Measurements from ENCODE around the gene MRPS34. TPM values are rescaled to one million over a fixed set of nuclear protein-coding genes. Genes with fewer than 3 reads are reported as not detected.
A peak's percentile ranks its signal among the peaks of the same experiment; 100 is the strongest.
"Not testable (repeated sequence)": the region's sequence is repeated elsewhere in the genome, so short reads cannot be mapped to it uniquely, and the experiment has no call there.

Gene MRPS34
- 100 to 1,000 TPM in 1 of 4 donors, 10 to 100 TPM in 3; 60.4 to 103 (median 78.1) TPM for polyA plus RNA-seq (ENCODE audit: insufficient read length in 4 of 4)

GRCh38 chr16:1772908-1773702, at the start of gene MRPS34:
Gene MRPS34, minus strand, starts transcription at chr16:1773134. Its CDS starts 15 bp downstream, at chr16:1773119.
- peak; percentile 65 to 75 (median 70) for DNase-seq (ENCODE audit: low read depth in 4 of 4, low spot score in 2 of 4)

GRCh38 chr16:1821861-1822611, 49.1 kb upstream of the MRPS34 start:
- DNase-seq (ENCODE audit: low read depth in 4 of 4, low spot score in 2 of 4): no peak

GRCh38 chr16:1820946-1821290, 48.0 kb upstream of the MRPS34 start:
- no peak for DNase-seq (ENCODE audit: low read depth in 4 of 4, low spot score in 2 of 4)

DNA sequence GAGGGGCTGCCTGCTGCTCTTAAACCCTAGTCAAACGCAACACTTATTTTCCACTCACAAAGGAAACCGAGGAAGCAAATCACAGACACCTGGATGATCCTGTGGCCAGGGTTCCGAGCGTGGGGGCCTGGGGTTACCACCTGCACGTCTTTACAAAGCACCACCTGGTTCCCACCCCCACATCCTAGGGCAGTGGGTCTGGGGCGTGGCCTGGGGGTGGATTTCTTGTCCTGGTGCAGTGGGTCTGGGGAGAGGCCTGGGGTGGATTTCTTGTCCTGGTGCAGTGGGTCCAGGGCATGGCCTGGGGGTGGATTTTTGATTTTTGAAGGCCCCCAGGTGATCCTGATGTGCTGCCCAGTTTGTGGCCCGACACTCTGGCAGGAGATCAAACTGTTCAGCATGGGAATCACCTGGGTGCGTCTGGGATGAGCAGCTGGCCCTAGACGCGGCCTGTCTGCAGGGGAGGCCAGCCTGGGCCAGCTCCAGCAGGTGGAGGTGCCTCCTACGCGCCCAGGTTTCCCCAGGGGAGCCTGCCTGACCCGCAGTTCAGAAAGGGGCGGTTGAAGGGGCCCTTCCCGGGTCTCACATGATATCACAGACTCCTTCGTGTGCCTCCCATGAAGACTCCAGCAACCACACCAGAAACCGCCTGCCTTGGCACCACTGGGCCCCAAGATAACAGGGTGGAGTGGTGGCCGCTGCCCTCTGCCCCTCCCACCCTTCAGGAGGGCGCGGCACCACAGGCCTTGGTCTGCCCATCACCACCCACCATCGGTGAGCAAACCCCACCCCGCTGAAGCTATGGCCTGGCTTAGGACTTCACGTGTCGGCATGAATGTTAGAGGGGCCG, 47.4 kb upstream of the MRPS34 start:
- DNase-seq (ENCODE audit: low read depth in 4 of 4, low spot score in 2 of 4): no peak

GRCh38 chr16:1819611-1820010, 46.7 kb upstream of the MRPS34 start:
- no peak for DNase-seq (ENCODE audit: low read depth in 4 of 4, low spot score in 2 of 4)

DNA sequence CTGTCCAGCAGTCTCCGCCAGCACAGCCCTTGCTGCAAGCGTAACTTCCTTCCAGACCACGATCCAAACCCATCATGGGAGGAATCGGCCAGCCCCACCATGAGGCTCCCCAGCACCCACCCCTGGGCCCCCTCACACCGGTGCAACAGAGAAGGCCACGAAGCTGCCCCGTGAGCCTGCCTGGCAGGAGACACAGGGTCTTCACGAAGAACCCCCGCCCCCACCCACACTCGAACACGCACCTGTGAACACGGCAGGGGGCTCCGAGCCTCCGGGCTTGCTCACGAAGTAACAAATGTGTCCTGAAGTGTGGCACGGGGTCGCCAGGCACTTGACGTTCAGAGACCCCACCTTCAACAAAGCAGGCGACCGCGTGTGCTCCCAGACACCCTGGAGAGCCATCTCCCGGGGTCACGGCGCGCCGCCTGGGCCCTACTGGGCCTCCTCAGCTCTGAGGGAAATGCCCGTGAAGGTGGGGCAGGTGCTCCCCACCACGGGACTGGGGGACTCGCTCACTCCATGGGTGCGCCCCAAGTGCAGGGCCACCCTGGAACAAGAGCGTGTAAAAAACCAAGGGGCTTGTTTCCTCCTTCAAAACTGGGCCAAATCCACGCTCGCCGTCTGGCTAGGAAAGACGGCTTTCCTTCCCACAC, 46.1 kb upstream of the MRPS34 start:
- DNase-seq (ENCODE audit: low read depth in 4 of 4, low spot score in 2 of 4): no peak

DNA sequence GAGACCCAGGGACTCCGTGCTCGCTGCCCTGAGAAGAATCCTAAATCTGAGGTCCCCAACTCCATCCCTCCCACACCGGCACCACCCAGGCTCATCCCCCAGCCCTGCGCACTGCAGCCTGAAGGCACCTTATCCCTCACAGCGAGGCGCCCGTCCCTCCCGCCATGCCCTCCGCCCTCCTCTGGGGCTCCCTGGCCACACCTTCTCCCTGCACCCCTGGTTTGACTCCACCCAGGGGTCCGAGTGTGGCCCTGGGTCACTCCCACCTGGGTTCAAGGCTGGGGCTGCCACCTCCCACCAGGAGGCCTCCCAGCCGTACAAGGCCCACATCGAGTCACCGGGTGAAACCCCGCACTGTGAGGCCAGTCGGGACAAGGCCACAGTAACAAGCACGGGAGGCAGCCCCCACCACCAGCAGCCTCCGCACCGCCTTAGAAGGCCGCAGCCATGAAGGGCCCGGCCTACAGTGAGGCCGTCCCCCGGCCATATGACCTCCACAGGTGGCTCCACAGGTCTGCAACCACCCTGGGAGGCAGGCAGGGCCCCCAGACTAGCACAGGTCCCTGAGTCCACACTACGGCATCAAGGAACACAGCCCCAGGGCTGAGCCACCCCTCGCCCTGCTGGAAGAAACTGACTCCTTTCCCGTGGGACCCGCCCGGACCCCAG, 45.4 kb upstream of the MRPS34 start:
- no peak for DNase-seq (ENCODE audit: low read depth in 4 of 4, low spot score in 2 of 4)

- no peak for DNase-seq (ENCODE audit: low read depth in 4 of 4, low spot score in 2 of 4)
These were observed 44.8 kb upstream of the MRPS34 start for GRCh38 chr16:1817716-1818115.

DNA sequence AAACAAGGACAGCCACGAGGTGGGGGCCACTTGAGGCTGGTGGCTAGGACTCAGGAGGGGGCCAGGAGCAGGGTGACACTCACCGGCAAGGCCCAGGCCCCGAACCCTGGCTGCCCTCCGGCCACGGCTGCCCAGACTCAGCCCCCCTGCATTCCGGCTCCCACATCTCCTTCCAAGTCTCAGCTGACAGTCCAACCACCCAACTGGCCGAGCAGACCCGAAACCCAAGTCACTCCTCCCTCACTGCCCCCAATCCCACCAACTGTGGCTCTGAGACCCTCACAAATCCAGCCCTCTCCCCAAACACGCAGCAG, 44.3 kb upstream of the MRPS34 start:
- DNase-seq (ENCODE audit: low read depth in 4 of 4, low spot score in 2 of 4): no peak

GRCh38 chr16:1816396-1817275, 43.7 kb upstream of the MRPS34 start:
- no peak for DNase-seq (ENCODE audit: low read depth in 4 of 4, low spot score in 2 of 4)

DNA sequence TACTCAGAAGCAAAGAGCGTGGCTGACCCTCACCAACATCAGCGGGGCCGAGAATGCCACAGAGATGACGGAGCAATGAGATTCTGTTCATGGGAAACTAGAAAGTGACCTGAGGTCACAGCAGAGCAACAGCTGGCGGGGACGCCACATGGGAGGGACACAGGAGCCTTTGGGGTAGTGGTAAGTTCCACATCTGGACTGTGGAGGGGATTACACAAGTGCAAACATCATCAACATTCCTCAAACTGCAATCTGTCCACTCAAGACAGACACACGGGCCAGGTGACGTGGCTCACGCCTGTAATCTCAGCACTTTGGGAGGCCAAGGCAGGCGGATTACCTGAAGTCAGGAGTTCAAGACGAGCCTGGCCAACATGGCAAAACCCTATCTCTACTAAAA, 42.5 kb upstream of the MRPS34 start:
- DNase-seq (ENCODE audit: low read depth in 4 of 4, low spot score in 2 of 4): no peak

GRCh38 chr16:1812732-1813163, 39.8 kb upstream of the MRPS34 start:
- DNase-seq (ENCODE audit: low read depth in 4 of 4, low spot score in 2 of 4): peak in 1 of 4 donors; percentile 58

GRCh38 chr16:1810536-1810935, 37.6 kb upstream of the MRPS34 start:
- DNase-seq (ENCODE audit: low read depth in 4 of 4, low spot score in 2 of 4): no peak

DNA sequence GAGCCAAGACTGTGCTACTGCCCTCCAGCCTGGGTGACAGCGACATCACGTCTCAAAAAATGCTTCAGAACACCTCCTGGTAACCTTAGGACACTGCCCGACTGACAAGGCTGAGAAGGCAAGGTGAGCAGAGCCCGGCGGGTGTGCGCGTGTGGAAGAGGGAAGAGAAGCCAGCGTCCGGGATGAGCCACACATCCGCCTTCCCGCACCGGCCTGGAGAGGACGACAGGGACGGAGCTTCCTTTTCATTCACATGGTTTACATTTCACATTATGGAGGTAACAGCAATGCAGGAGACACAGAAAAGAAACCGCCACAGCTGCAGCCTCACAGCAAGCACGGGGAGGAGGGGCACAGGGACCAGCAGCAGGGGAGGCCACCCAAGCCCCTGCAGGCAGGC, 37.2 kb upstream of the MRPS34 start:
- no peak for DNase-seq (ENCODE audit: low read depth in 4 of 4, low spot score in 2 of 4)

DNA sequence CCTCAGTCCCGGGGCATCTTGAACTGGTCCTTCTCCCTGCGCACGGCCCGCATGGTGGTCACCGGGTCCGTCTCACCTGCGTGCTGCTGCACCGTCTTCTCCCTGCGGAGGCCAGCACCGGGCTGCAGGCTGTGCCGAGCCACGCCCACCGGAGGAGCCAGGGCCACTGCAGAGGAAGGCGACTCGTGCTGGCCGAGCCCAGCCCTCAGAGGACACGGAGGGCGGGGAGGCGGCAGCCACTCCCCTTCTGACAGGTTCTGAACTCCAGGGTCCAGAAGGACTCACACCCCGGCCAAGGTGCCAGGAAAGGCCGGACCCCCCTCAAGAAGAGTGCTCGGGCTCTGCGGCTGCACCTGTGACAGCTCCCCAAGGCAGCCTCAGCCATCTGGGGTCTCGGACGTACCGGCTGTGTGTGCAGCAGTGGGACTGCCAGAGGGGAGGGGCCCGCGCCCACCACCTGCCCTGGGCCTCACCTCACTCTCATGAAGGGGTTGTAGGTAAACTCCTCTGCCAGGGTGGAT, 36.4 kb upstream of the MRPS34 start:
- DNase-seq (ENCODE audit: low read depth in 4 of 4, low spot score in 2 of 4): no peak

- no peak for DNase-seq (ENCODE audit: low read depth in 4 of 4, low spot score in 2 of 4)
These were observed 35.8 kb upstream of the MRPS34 start for GRCh38 chr16:1808691-1809090.

- no peak for DNase-seq (ENCODE audit: low read depth in 4 of 4, low spot score in 2 of 4)
These were observed 34.7 kb upstream of the MRPS34 start for GRCh38 chr16:1807626-1808025.

- no peak for DNase-seq (ENCODE audit: low read depth in 4 of 4, low spot score in 2 of 4)
These were observed 27.8 kb upstream of the MRPS34 start for GRCh38 chr16:1800701-1801100.

- not testable (repeated sequence) for DNase-seq (ENCODE audit: low read depth in 4 of 4, low spot score in 2 of 4)
These were observed 26.3 kb upstream of the MRPS34 start for GRCh38 chr16:1799263-1799662.

All from left renal cortex interstitium (tissue), 4 donors.